Natural killer cell (primary cell): ENCODE results near the gene CDHR3. TPM values are rescaled to one million over a fixed set of nuclear protein-coding genes. Genes with fewer than 3 reads are reported as not detected.

ENCODE experiments used
- ATAC-seq, 3 donors: fragments of 150-1000 bp in 2 of 3; fragments of 200-7000 bp in 1 of 3; cut with Tn5 transposase; 1 replicate in 1 of 3; 2 replicates in 2 of 3; pipeline ENCODE4 v1.10.0; 2021; ENCODE audit warnings: mild to moderate bottlenecking in 2 of 3, moderate library complexity in 2 of 3
- DNase-seq, 2 donors: peaks; one replicate each; pipeline versions ENCODE4 v3.0.0 to v3.0.0-alpha.2; 2013 to 2021; ENCODE audit warnings: mixed read lengths in 1 of 2
- H3K27ac ChIP-seq: one replicate; pipeline ENCODE4 v1.5.1; 2013; ENCODE audit warnings: mild to moderate bottlenecking, low read length
- H3K27me3 ChIP-seq: one replicate; pipeline ENCODE4 v1.6.1; 2013; ENCODE audit warnings: low read length; ENCODE audit not compliant: control insufficient read depth, insufficient read depth
- H3K36me3 ChIP-seq: one replicate; pipeline ENCODE4 v1.6.1; 2013; ENCODE audit warnings: low read length; ENCODE audit not compliant: control insufficient read depth, insufficient read depth
- H3K4me1 ChIP-seq: one replicate; pipeline ENCODE4 v1.6.1; 2013; ENCODE audit warnings: low read length; ENCODE audit not compliant: control insufficient read depth, insufficient read depth
- H3K4me3 ChIP-seq: one replicate; pipeline ENCODE4 v1.5.1; 2013; ENCODE audit warnings: low read length
- H3K9me3 ChIP-seq: one replicate; pipeline ENCODE4 v1.6.1; 2013; ENCODE audit warnings: low read length; ENCODE audit not compliant: control insufficient read depth, insufficient read depth
- H3K27ac Mint-ChIP-seq, 2 donors: one replicate each; pipeline ENCODE4 v1.8.0; 2022; ENCODE audit warnings: mild to moderate bottlenecking in 2 of 2, mixed read lengths in 2 of 2, moderate library complexity in 1 of 2
- H3K27me3 Mint-ChIP-seq, 2 donors: one replicate each; pipeline ENCODE4 v1.8.0; 2022; ENCODE audit warnings: low read depth in 2 of 2, mixed read lengths in 2 of 2
- H3K36me3 Mint-ChIP-seq: one replicate; pipeline ENCODE4 v1.8.0; 2022; ENCODE audit warnings: mixed read lengths
- H3K4me1 Mint-ChIP-seq, 2 donors: one replicate each; pipeline ENCODE4 v1.8.0; 2022; ENCODE audit warnings: mixed read lengths in 2 of 2
- H3K4me3 Mint-ChIP-seq: one replicate; pipeline ENCODE4 v1.8.0; 2022; ENCODE audit warnings: mild to moderate bottlenecking, moderate library complexity, mixed read lengths
- H3K9me3 Mint-ChIP-seq, 2 donors: one replicate each; pipeline ENCODE4 v1.8.0; 2022; ENCODE audit warnings: mixed read lengths in 2 of 2
- CTCF ChIP-seq: fragments of 200-600 bp; IDR thresholded peaks from one replicate; pipeline ENCODE4 v1.8.0; 2022; ENCODE audit warnings: antibody characterized with exemption
- WGBS: methylation state at CpG from one replicate; pipeline ENCODE4 v1.1.7; 2013; ENCODE audit warnings: missing lambda C conversion rate; ENCODE audit not compliant: insufficient coverage; 5-methylcytosine and 5-hydroxymethylcytosine counted together
- intact Hi-C: fragments of 100-400 bp; cut with micrococcal nuclease; formaldehyde crosslinking; loops from one replicate; pipeline ENCODE4 v1.14.2; 2022
- total RNA-seq, 4 donors: library from RNA; stranded (reverse); fragments of 120-200 nt in 1 of 4; gene quantifications; one replicate each; pipeline versions ENCODE4 v1.2.3 to v1.2.4, GENCODE V29; 2013 to 2022

Gene CDHR3
- total RNA-seq, 3 donors from 2014 or later (not counting 1 experiment from before 2014, with no cell fraction given): 9.2 to 12.4 (median 10.2) TPM

- TF ChIP-seq CTCF: no peak
- Mint-ChIP-seq H3K4me3 (no peak overlapping the region), H3K4me1 (peaks cover 27 to 37% of the 10 kb centered on the region in 2 donors), H3K27me3 (peaks cover 16 to 35% of the 10 kb centered on the region in 2 donors), H3K27ac (no peak overlapping the region), H3K9me3 (no peaks in the 10 kb centered on the region), H3K36me3 (no peaks in the 10 kb centered on the region)
- Histone ChIP-seq H3K27me3 (no peaks in the 10 kb centered on the region), H3K27ac (peak overlapping the region; percentile 37), H3K4me1 (peaks cover 38% of the 10 kb centered on the region), H3K9me3 (no peaks in the 10 kb centered on the region), H3K36me3 (no peaks in the 10 kb centered on the region), H3K4me3 (no peak overlapping the region)
- DNase-seq: no peak
- 45% methylated on average over 2 of the region's 2 CpGs for WGBS
- ATAC-seq: no peak
- intact Hi-C loops: no loop called here
Measured at GRCh38 chr7:106075937-106076336, 112.9 kb downstream of the CDHR3 start.

- no peaks in the 10 kb centered on the region for H3K9me3 ChIP-seq
- H3K27me3 Mint-ChIP-seq: peaks cover 16 to 36% of the 10 kb centered on the region in 2 donors
- no peaks in the 10 kb centered on the region for H3K9me3 Mint-ChIP-seq
- H3K4me3 ChIP-seq: no peak overlapping the region
- H3K4me1 ChIP-seq: peaks cover 32% of the 10 kb centered on the region
- TF ChIP-seq CTCF: no peak
- H3K27ac ChIP-seq: peak overlapping the region; percentile 37
- H3K27ac Mint-ChIP-seq: no peak overlapping the region
- DNase-seq: no peak
- H3K4me3 Mint-ChIP-seq: no peak overlapping the region
- no peaks in the 10 kb centered on the region for H3K27me3 ChIP-seq
- WGBS: 67% methylated on average over 1 of the region's 2 CpGs
- peaks cover 21 to 32% of the 10 kb centered on the region in 2 donors for H3K4me1 Mint-ChIP-seq
- H3K36me3 ChIP-seq: no peaks in the 10 kb centered on the region
- H3K36me3 Mint-ChIP-seq: no peaks in the 10 kb centered on the region
- intact Hi-C loops: no loop called here
- no peak for ATAC-seq
Measured at GRCh38 chr7:106076537-106076936, 113.5 kb downstream of the CDHR3 start.

GRCh38 chr7:106080300-106080987 lies 117.4 kb downstream of the CDHR3 start:
- 97% methylated on average over 6 of the region's 6 CpGs for WGBS
- no peaks in the 10 kb centered on the region for H3K9me3 Mint-ChIP-seq
- DNase-seq (no peak), ATAC-seq (no peak)
- Histone ChIP-seq H3K27me3 (no peaks in the 10 kb centered on the region), H3K9me3 (no peaks in the 10 kb centered on the region), H3K36me3 (no peaks in the 10 kb centered on the region), H3K4me3 (no peak overlapping the region), H3K27ac (no peak overlapping the region), H3K4me1 (no peaks in the 10 kb centered on the region)
- peaks cover 9 to 10% of the 10 kb centered on the region in 2 donors for H3K4me1 Mint-ChIP-seq
- intact Hi-C loops: no loop called here
- no peak for TF ChIP-seq CTCF
- no peak overlapping the region for H3K4me3 Mint-ChIP-seq
- H3K36me3 Mint-ChIP-seq: no peaks in the 10 kb centered on the region
- H3K27me3 Mint-ChIP-seq: peaks cover 16 to 45% of the 10 kb centered on the region in 2 donors
- no peak overlapping the region for H3K27ac Mint-ChIP-seq
